Natural killer cell treated with Interleukin-12 subunit alpha and Interleukin-12 subunit beta and Interleukin-15 and Interleukin-18, amount 100 ng/mL, for 72 hours (primary cell): ENCODE results near the gene SRSF10. TPM values are rescaled to one million over a fixed set of nuclear protein-coding genes. Genes with fewer than 3 reads are reported as not detected.
A peak's percentile ranks its signal among the peaks of the same experiment; 100 is the strongest.

Experiments
- ATAC-seq, 2 donors: fragments of 150-1000 bp; cut with Tn5 transposase in 1 of 2; sonication (Bioruptor Pico), chemical (Tn5 transposase) in 1 of 2; 2 replicates each; pipeline ENCODE4 v1.10.0; 2021
- DNase-seq: peaks from one replicate; pipeline ENCODE4 v3.0.0; 2022; ENCODE audit warnings: low spot score
- H3K27ac Mint-ChIP-seq, 2 donors: 1 replicate in 1 of 2; 2 replicates in 1 of 2; pipeline ENCODE4 v1.8.0; 2022; ENCODE audit warnings: mixed read lengths in 2 of 2, mild to moderate bottlenecking in 1 of 2, moderate library complexity in 1 of 2
- H3K27me3 Mint-ChIP-seq, 2 donors: 1 replicate in 1 of 2; 2 replicates in 1 of 2; pipeline ENCODE4 v1.8.0; 2022; ENCODE audit warnings: mixed read lengths in 2 of 2
- H3K36me3 Mint-ChIP-seq: one replicate; pipeline ENCODE4 v1.8.0; 2022; ENCODE audit warnings: mixed read lengths
- H3K4me1 Mint-ChIP-seq, 2 donors: 1 replicate in 1 of 2; 2 replicates in 1 of 2; pipeline ENCODE4 v1.8.0; 2022; ENCODE audit warnings: low read depth in 2 of 2, mixed read lengths in 2 of 2, mild to moderate bottlenecking in 1 of 2
- H3K4me3 Mint-ChIP-seq: one replicate; pipeline ENCODE4 v1.8.0; 2022; ENCODE audit warnings: mixed read lengths
- H3K9me3 Mint-ChIP-seq: 2 replicates; pipeline ENCODE4 v1.8.0; 2022; ENCODE audit warnings: mixed read lengths
- total RNA-seq, 2 donors: library from RNA; stranded (reverse); gene quantifications; one replicate each; pipeline ENCODE4 v1.2.3, GENCODE V29; 2022

SRSF10 gene
- total RNA-seq, 2 donors from 2014 or later = 176 to 214 TPM

- no peaks in the 10 kb centered on the region for H3K9me3 Mint-ChIP-seq
- ATAC-seq (peak; percentile 44 to 67), DNase-seq (peak; percentile 69)
- peak overlapping the region; percentile 98 for H3K4me3 Mint-ChIP-seq
- H3K27ac Mint-ChIP-seq = peak overlapping the region; percentile 94 to 95
- H3K36me3 Mint-ChIP-seq = peaks cover 27% of the 10 kb centered on the region
- H3K4me1 Mint-ChIP-seq = peaks cover 35 to 44% of the 10 kb centered on the region in 2 donors
- no peaks in the 10 kb centered on the region for H3K27me3 Mint-ChIP-seq
Measured at GRCh38 chr1:23980728-23981070, 572 bp upstream of the SRSF10 start.

- Mint-ChIP-seq H3K27ac (peak overlapping the region; percentile 94 to 95), H3K4me1 (peaks cover 42 to 51% of the 10 kb centered on the region in 2 donors), H3K36me3 (peaks cover 31% of the 10 kb centered on the region), H3K4me3 (peak overlapping the region; percentile 98), H3K27me3 (no peaks in the 10 kb centered on the region), H3K9me3 (no peaks in the 10 kb centered on the region)
- DNase-seq (no peak), ATAC-seq (no peak)
Measured at GRCh38 chr1:23979387-23979880, 693 bp downstream of the SRSF10 start.

- no peaks in the 10 kb centered on the region for H3K9me3 Mint-ChIP-seq
- no peak for DNase-seq
- peaks cover 46 to 55% of the 10 kb centered on the region in 2 donors for H3K4me1 Mint-ChIP-seq
- peak overlapping the region; percentile 94 to 95 for H3K27ac Mint-ChIP-seq
- H3K4me3 Mint-ChIP-seq = peak overlapping the region; percentile 98
- H3K36me3 Mint-ChIP-seq = peaks cover 36% of the 10 kb centered on the region
- no peak for ATAC-seq
- no peaks in the 10 kb centered on the region for H3K27me3 Mint-ChIP-seq
Measured at GRCh38 chr1:23978805-23979204, 1.3 kb downstream of the SRSF10 start.

GRCh38 chr1:23977854-23978191 lies 2.3 kb downstream of the SRSF10 start:
- peak overlapping the region; percentile 98 for H3K4me3 Mint-ChIP-seq
- ATAC-seq = no peak
- no peaks in the 10 kb centered on the region for H3K9me3 Mint-ChIP-seq
- DNase-seq = no peak
- H3K36me3 Mint-ChIP-seq = peaks cover 36% of the 10 kb centered on the region
- peaks cover 46 to 55% of the 10 kb centered on the region in 2 donors for H3K4me1 Mint-ChIP-seq
- H3K27ac Mint-ChIP-seq = peak overlapping the region; percentile 94 to 95
- no peaks in the 10 kb centered on the region for H3K27me3 Mint-ChIP-seq

GRCh38 chr1:23977187-23977853 lies 2.8 kb downstream of the SRSF10 start:
- Mint-ChIP-seq H3K27ac (peak overlapping the region; percentile 94 to 95), H3K36me3 (peaks cover 36% of the 10 kb centered on the region), H3K4me3 (peak overlapping the region; percentile 98), H3K27me3 (no peaks in the 10 kb centered on the region), H3K4me1 (peaks cover 46 to 55% of the 10 kb centered on the region in 2 donors), H3K9me3 (no peaks in the 10 kb centered on the region)
- no peak for DNase-seq
- no peak for ATAC-seq

GRCh38 chr1:23967871-23968270 lies 12.3 kb downstream of the SRSF10 start:
- Mint-ChIP-seq H3K27me3 (no peaks in the 10 kb centered on the region), H3K4me1 (peaks cover 19 to 32% of the 10 kb centered on the region in 2 donors), H3K27ac (peak overlapping the region; percentile 5 to 45), H3K9me3 (no peaks in the 10 kb centered on the region), H3K36me3 (peaks cover 30% of the 10 kb centered on the region), H3K4me3 (no peak overlapping the region)
- ATAC-seq = no peak
- DNase-seq = no peak

GRCh38 chr1:23966973-23967493 lies 13.1 kb downstream of the SRSF10 start:
- Mint-ChIP-seq H3K36me3 (peaks cover 31% of the 10 kb centered on the region), H3K27me3 (no peaks in the 10 kb centered on the region), H3K27ac (peak overlapping the region; percentile 5 to 45), H3K4me3 (no peak overlapping the region), H3K9me3 (no peaks in the 10 kb centered on the region), H3K4me1 (peaks cover 20 to 32% of the 10 kb centered on the region in 2 donors)
- DNase-seq = no peak
- no peak for ATAC-seq

- Mint-ChIP-seq H3K9me3 (no peaks in the 10 kb centered on the region), H3K36me3 (peaks cover 34% of the 10 kb centered on the region), H3K4me3 (peak overlapping the region; percentile 57)
Measured at GRCh38 chr1:23964790-23965740, 15.1 kb downstream of the SRSF10 start.

GRCh38 chr1:23964235-23964668 lies 15.9 kb downstream of the SRSF10 start:
- DNase-seq (no peak), ATAC-seq (no peak)
- Mint-ChIP-seq H3K36me3 (peaks cover 37% of the 10 kb centered on the region), H3K27ac (peak overlapping the region; percentile 71 to 92), H3K27me3 (no peaks in the 10 kb centered on the region), H3K4me3 (peak overlapping the region; percentile 57), H3K4me1 (peaks cover 29 to 47% of the 10 kb centered on the region in 2 donors), H3K9me3 (no peaks in the 10 kb centered on the region)

More at GRCh38 chr1:23964790-23965740, 15.1 kb downstream of the SRSF10 start:
- H3K27me3 Mint-ChIP-seq = no peaks in the 10 kb centered on the region
- peaks cover 29 to 47% of the 10 kb centered on the region in 2 donors for H3K4me1 Mint-ChIP-seq
- no peak for DNase-seq
- ATAC-seq = peak in 1 of 2 donors; percentile 27
- H3K27ac Mint-ChIP-seq = peak overlapping the region; percentile 71 to 92

- Mint-ChIP-seq H3K36me3 (peaks cover 37% of the 10 kb centered on the region), H3K27ac (peak overlapping the region; percentile 71 to 92), H3K27me3 (no peaks in the 10 kb centered on the region), H3K4me3 (peak overlapping the region; percentile 57), H3K9me3 (no peaks in the 10 kb centered on the region), H3K4me1 (peaks cover 32 to 50% of the 10 kb centered on the region in 2 donors)
- ATAC-seq = no peak
- no peak for DNase-seq
Measured at GRCh38 chr1:23963617-23964234, 16.4 kb downstream of the SRSF10 start.

GRCh38 chr1:23960291-23961020 lies 19.7 kb downstream of the SRSF10 start:
- DNase-seq = no peak
- peaks cover 26% of the 10 kb centered on the region for H3K36me3 Mint-ChIP-seq
- peak overlapping the region; percentile 100 for H3K27ac Mint-ChIP-seq

GRCh38 chr1:23959461-23960290 lies 20.5 kb downstream of the SRSF10 start, which contains the start of gene PNRC2:
TSS of gene PNRC2 (plus strand) at chr1:23959828. CDS start at chr1:23961458, 1,630 bp downstream.
- DNase-seq = peak; percentile 98
- Mint-ChIP-seq H3K9me3 (no peaks in the 10 kb centered on the region), H3K27ac (peak within 1 kb of the TSS; percentile 100), H3K4me3 (peak within 1 kb of the TSS; percentile 100), H3K4me1 (peaks cover 37 to 47% of the 10 kb centered on the region in 2 donors), H3K36me3 (peaks cover 21% of the 10 kb centered on the region), H3K27me3 (no peaks in the 10 kb centered on the region)
- peak; percentile 94 to 95 for ATAC-seq

More at GRCh38 chr1:23960291-23961020, 19.7 kb downstream of the SRSF10 start:
- peaks cover 37 to 46% of the 10 kb centered on the region in 2 donors for H3K4me1 Mint-ChIP-seq
- H3K9me3 Mint-ChIP-seq = no peaks in the 10 kb centered on the region
- no peaks in the 10 kb centered on the region for H3K27me3 Mint-ChIP-seq
- peak overlapping the region; percentile 100 for H3K4me3 Mint-ChIP-seq
- ATAC-seq = no peak
